GM12891 (cell line): ENCODE results near the gene MSRB1.

Experiments
- POLR2A ChIP-seq: IDR thresholded peaks from 2 replicates; pipeline ENCODE4 v1.6.1; 2011; ENCODE audit warnings: low read depth, low read length, control low read depth
- POLR2AphosphoS5 ChIP-seq: IDR thresholded peaks from 2 replicates; pipeline ENCODE4 v1.6.1; 2011; ENCODE audit warnings: low read depth, low read length, control low read depth
- POU2F2 ChIP-seq: IDR thresholded peaks from 2 replicates; pipeline ENCODE4 v1.6.1; 2011; ENCODE audit warnings: low read depth, mild to moderate bottlenecking, control low read depth, low read length, moderate library complexity
- SPI1 ChIP-seq: IDR thresholded peaks from 2 replicates; pipeline ENCODE4 v1.6.1; 2011; ENCODE audit warnings: low read depth, low read length, control low read depth
- TAF1 ChIP-seq: IDR thresholded peaks from 2 replicates; pipeline ENCODE4 v1.6.1; 2011; ENCODE audit warnings: low read depth, low read length, control low read depth

DNA sequence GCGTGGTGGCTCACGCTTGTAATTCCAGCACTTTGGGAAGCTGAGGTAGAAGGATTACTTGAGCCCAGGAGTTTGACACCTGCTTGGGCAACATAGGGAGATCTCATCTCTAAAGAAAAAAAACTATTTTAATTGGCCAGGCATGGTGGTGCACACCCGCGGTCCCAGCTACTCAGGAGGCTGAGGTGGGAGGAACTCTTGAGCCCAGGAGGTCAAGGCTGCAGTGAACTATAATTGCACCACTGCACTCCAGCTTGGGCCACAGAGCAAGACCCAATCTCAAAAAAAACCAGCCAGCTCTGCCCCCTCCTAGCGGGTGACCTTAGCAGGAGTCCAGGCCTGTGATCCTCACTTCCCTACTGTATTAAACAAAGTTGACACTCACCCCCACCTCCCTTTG, 18.9 kb downstream of the MSRB1 start:
- TF ChIP-seq POLR2AphosphoS5 (no peak), POLR2A (no peak), TAF1 (no peak), POU2F2 (no peak), SPI1 (no peak)
